ENCODE measurements around the gene KCNQ1. TPM values are rescaled to one million over a fixed set of nuclear protein-coding genes. Genes with fewer than 3 reads are reported as not detected.
A peak's percentile ranks its signal among the peaks of the same experiment; 100 is the strongest.

The KCNQ1 gene
- total and polyA plus RNA-seq, 9 of the 15 experiments (the other 6 are each of a cell fraction or from before 2014, with no cell fraction given): 0.44 TPM; not detected in 8

DNA sequence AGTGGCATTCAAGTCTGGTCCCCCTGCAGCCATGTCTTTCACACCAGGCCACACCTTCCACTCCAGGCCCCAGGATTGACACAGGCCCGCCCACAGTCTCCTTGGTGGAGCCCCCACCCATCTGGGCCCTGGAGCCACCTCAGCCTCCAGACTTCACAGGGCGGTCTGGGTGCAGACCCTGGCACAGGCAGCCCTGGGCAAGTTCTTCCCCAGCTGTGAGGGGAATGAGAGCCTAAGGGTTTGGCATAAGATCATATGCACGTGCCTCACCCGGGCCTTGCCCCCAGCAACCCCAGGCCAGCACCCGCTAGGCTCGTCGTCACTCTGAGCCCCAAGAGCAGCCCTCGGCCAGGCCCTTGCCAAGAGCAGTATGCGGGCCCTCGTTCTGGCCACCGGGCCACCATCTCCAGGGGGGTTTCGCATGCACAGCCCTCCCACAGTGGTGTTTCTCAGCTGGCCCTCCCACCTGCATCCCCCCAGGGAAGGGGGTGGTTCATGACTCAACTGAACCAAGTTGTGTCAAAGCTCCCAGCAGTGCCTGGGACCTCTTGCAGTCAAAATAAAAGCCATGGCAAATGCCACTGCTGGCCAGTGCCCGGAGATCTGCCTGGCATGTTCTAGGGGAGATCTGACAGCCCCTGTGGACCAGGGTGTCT lies 325.4 kb downstream of the KCNQ1 start:
- Histone ChIP-seq H3K4me2 (ENCODE audit: insufficient read depth, low read length) (no peak overlapping the region), H3K36me3 (ENCODE audit: control insufficient read depth, insufficient read depth, low read length) (no peaks in the 10 kb centered on the region), H3K9ac (ENCODE audit: insufficient read depth in 1 of 2, low read depth in 2 of 2, low read length in 2 of 2) (peak overlapping the region in 1 of 2 experiments; percentile 81; a peak in 2 of 4 replicates), H3K27me3 (ENCODE audit: control insufficient read depth in 2 of 2, insufficient read depth in 2 of 2, low read length in 2 of 2) (no peaks in the 10 kb centered on the region), H3K9me3 (replicated peaks; ENCODE audit: control insufficient read depth, insufficient read depth, low read depth, low read length) (no peaks in the 10 kb centered on the region), H2AFZ (ENCODE audit: low read depth, low read length) (peak overlapping the region; percentile 52; the same call in 1 of the 2 replicates), H3K9me1 (ENCODE audit: control insufficient read depth, insufficient read depth, low read length) (peaks cover 3% of the 10 kb centered on the region), H3K27ac (ENCODE audit: extremely low read depth, low read depth, low read length) (no peak overlapping the region), H3K79me2 (ENCODE audit: control insufficient read depth, insufficient read depth, low read length) (no peaks in the 10 kb centered on the region), H3K4me1 (replicated peaks in 1 of 2; ENCODE audit: control insufficient read depth in 2 of 2, insufficient read depth in 2 of 2, low read length in 2 of 2) (peaks cover 8 to 42% of the 10 kb centered on the region in 2 experiments; a peak in 4 of 5 replicates), H4K20me1 (replicated peaks; ENCODE audit: control insufficient read depth, insufficient read depth, low read length) (no peaks in the 10 kb centered on the region), H3K4me3 (no peak overlapping the region)
- no TSS peak for BruUV-seq (replicated peaks)
- 85% methylated on average over 11 of the region's 13 CpGs for WGBS (ENCODE audit: insufficient coverage, low coverage, missing lambda C conversion rate)
- in situ Hi-C loops (cut with MboI): no loop called here
- FAIRE-seq (no peak), ATAC-seq (no peak), DNase-seq (ENCODE audit: extremely low read depth in 1 of 4, low spot score in 3 of 4) (no peak)
- intact Hi-C loops (cut with micrococcal nuclease): no loop called here
- POLR2A ChIA-PET: interaction anchor here (0.5 kb wide), 1 partner anchor 65 kb away, joined by 3 read pairs; no protein-coding TSS in a partner anchor
- CTCF ChIA-PET (ENCODE audit: low intra/inter-chr PET ratio): no interaction called here
- no peak for TF ChIP-seq CREBBP (IDR thresholded peaks at IDR 0.05; ENCODE audit: low read depth, low read length)
- TF ChIP-seq BRD4 (IDR thresholded peaks at IDR 0.05): no peak
- TF ChIP-seq CREB1 (IDR thresholded peaks at IDR 0.05): no peak
- no peak for TF ChIP-seq CREB1 (CRISPR knock-in tag; IDR thresholded peaks at IDR 0.05)
- TF ChIP-seq HMGN3 (IDR thresholded peaks at IDR 0.05; ENCODE audit: borderline replicate concordance, extremely low read depth, insufficient read length, low read depth, low read length): no peak
- no peak for TF ChIP-seq NR2C1 (IDR thresholded peaks at IDR 0.05)
- TF ChIP-seq NR2C1 (tag; IDR thresholded peaks at IDR 0.05): no peak
- TF ChIP-seq, protein P1, sequence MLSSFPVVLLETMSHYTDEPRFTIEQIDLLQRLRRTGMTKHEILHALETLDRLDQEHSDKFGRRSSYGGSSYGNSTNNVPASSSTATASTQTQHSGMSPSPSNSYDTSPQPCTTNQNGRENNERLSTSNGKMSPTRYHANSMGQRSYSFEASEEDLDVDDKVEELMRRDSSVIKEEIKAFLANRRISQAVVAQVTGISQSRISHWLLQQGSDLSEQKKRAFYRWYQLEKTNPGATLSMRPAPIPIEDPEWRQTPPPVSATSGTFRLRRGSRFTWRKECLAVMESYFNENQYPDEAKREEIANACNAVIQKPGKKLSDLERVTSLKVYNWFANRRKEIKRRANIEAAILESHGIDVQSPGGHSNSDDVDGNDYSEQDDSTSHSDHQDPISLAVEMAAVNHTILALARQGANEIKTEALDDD (IDR thresholded peaks at IDR 0.05): no peak
- no peak for TF ChIP-seq ZKSCAN8 (CRISPR knock-in tag; IDR thresholded peaks at IDR 0.05)
- TF ChIP-seq ZBTB17 (CRISPR knock-in tag; IDR thresholded peaks at IDR 0.05): no peak
- TF ChIP-seq, protein P2, sequence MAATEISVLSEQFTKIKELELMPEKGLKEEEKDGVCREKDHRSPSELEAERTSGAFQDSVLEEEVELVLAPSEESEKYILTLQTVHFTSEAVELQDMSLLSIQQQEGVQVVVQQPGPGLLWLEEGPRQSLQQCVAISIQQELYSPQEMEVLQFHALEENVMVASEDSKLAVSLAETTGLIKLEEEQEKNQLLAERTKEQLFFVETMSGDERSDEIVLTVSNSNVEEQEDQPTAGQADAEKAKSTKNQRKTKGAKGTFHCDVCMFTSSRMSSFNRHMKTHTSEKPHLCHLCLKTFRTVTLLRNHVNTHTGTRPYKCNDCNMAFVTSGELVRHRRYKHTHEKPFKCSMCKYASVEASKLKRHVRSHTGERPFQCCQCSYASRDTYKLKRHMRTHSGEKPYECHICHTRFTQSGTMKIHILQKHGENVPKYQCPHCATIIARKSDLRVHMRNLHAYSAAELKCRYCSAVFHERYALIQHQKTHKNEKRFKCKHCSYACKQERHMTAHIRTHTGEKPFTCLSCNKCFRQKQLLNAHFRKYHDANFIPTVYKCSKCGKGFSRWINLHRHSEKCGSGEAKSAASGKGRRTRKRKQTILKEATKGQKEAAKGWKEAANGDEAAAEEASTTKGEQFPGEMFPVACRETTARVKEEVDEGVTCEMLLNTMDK (IDR thresholded peaks at IDR 0.05; ENCODE audit: borderline replicate concordance, insufficient read depth, low read depth, low read length, poor library complexity, severe bottlenecking): no peak
- TF ChIP-seq KLF6 (CRISPR knock-in tag; IDR thresholded peaks at IDR 0.05; ENCODE audit: borderline replicate concordance): no peak
- no peak for TF ChIP-seq ZFP36 (IDR thresholded peaks at IDR 0.05; ENCODE audit: low read depth, low read length, partially characterized antibody)
- no peak for TF ChIP-seq MEF2A (IDR thresholded peaks at IDR 0.05; ENCODE audit: control insufficient read depth, low read depth, low read length)
- TF ChIP-seq HNRNPLL (IDR thresholded peaks at IDR 0.05; ENCODE audit: low read depth, low read length, poor library complexity, severe bottlenecking): no peak
- TF ChIP-seq, protein P3, sequence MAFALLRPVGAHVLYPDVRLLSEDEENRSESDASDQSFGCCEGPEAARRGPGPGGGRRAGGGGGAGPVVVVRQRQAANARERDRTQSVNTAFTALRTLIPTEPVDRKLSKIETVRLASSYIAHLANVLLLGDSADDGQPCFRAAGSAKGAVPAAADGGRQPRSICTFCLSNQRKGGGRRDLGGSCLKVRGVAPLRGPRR (CRISPR knock-in tag; IDR thresholded peaks at IDR 0.05): no peak
